Limb (tissue), 2 donors: ENCODE results near the gene MRPS6.

Experiments
- DNase-seq, 2 donors: peaks; one replicate each; pipeline ENCODE4 v3.0.0-alpha.2; 2016; ENCODE audit errors: extremely low spot score in 2 of 2

The MRPS6 gene

GRCh38 chr21:34179204-34179935 is 106.0 kb downstream of the MRPS6 start:
- no peak for DNase-seq

DNA sequence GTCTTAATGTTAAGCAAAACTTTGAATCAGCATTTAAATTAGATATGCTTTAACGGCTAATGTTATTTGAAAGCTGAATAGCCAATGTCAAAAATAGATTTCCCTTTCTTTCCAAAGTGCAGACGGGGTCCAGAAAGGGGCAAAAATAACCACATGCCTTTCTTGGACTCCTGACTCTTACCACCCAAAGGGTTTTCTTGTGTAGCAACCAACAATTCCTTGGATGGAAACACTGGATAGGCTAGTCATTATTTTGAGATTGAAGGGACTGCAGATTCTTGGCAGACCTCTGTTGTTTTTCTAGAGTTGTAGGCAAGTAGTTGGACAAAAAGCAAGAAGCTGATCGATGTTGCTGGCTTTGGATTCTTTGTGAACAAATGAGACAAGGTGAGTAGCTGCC is 107.0 kb downstream of the MRPS6 start:
- DNase-seq: no peak

- DNase-seq: no peak
Observed at GRCh38 chr21:34180826-34181359, 107.5 kb downstream of the MRPS6 start.

DNA sequence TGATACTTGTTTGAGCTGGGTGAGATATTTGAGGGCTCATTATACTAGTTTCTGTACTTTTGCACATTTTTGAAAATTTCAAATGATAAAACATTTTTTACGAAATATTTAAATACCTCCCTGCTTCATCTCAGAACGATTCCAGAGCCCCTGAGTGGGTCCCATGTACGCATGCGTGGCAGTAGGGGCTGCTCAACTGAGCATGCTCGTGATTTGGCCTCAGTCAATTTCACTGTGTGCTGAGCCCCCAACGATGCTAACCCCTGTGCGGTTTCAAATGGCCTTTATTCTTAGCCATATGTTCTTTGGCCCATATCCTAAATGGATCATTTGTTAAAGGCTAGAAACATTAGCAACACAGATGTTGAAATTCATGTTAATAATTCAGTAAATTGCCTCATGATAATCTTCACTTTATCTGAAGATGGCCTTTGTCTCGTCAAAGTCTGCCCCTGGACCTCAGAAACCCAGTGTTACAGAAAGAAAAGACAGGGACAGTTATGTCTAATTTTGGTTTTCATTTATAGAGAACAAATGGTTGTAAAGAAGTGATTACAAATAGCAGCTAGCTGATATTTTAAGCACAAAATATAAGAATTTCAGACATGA is 108.2 kb downstream of the MRPS6 start:
- DNase-seq: peak in 1 of 2 donors; percentile 58

DNA sequence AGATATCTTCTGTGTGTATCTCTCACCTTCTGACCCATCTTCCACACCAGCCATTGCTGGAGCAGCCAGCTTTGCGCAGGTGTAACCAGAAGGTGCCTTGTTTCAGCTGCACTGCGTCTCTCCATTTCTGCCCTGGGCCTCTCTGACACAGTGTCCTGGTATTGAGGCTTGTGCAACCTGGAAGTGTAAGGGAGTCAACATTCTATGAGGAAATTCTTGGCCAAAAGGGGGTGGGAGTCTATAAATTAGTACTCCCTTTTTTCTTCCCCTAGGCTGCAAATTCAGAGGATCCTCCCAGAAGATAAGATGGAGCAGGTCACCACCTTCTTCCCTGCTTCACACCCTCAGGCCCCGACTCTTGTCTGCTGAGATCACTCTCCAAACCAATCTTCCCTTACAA is 109.1 kb downstream of the MRPS6 start:
- no peak for DNase-seq

- no peak for DNase-seq
Observed at GRCh38 chr21:34183331-34183928, 110.1 kb downstream of the MRPS6 start.

GRCh38 chr21:34184232-34184631 is 110.9 kb downstream of the MRPS6 start:
- DNase-seq: no peak

DNA sequence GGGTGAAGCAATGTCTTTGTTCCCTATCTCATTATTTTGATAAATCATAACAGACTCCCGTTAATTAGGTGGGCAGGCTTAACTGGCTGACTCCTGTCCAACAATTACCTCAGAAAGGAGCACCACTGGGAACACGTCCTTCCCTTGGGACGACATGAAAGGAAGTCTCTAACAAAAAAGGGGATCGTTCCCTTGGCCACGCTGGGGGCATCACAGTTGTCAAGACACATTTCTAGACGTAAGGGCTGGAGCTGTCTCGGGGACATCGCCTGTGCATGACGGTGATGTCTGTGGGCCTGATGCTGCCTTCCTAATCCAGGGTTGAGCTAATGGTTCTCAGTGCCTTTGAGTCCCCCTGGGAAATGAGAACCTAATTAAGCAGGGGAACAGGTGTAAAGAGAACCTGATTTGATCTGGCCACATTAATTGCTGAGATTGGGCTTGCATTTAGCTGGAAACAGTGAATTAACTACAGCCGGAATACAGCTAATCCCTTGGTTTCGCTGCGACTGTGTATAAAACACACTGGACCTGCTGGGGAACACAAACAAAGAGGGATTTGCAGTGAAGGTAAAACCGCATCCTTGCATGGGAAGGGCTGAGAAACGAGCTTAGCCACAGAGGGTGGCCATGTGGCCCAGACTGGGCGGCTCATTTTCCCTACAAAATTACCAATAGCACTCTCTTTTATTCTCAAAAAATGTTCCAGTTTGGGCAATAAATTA is 111.8 kb downstream of the MRPS6 start:
- no peak for DNase-seq

DNA sequence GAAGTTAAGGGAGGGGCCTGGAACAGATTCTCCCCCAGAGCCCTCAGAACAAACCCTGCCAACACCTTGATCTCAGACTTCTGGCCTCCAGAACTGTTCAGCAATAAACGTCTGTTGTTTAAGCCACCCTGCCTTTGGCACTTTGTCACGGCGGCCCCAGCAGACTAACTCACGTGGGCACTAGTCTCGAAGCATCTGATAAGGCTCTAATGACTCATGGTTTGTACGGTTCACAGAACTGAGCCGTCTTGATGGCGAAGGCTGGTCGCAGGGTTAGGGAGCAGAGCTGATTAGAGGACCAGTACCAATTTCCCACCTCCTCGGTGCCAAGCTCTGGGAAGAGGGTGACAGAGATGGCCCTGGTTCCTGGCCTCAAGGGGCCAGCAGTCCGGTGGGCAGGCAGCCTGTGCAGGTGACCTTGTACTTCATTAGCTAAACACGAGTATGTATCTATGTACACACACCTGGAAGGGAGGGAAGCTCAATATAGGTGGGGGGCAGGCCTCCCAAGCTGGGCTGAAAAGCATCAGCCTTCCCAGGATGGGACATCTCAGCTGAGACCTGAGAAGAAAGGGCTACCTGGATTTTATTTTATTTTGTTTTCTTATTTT is 112.8 kb downstream of the MRPS6 start:
- no peak for DNase-seq

DNA sequence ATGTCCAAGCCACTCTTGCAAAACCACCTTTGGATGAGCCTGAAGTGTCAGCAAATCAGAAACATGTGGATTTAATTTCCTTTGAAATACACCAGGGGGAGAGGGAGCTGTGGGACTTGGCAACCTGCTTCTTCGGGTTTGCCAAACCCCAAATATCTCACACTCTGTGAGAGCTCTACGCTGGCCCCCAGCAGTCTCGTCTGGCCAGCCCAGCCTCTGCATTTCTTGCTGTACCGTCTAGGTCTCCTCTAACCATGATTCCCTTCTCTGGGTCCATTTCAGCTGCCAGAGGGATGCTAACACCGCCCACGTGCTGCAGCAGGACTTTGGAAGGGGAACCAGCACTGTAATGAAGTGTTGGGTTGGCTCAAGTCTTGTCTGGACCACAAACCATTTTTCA is 114.6 kb downstream of the MRPS6 start:
- peak in 1 of 2 donors; percentile 24 for DNase-seq

- DNase-seq: no peak
Observed at GRCh38 chr21:34189506-34189905, 116.1 kb downstream of the MRPS6 start.

- DNase-seq: no peak
Observed at GRCh38 chr21:34190576-34191321, 117.4 kb downstream of the MRPS6 start.

- no peak for DNase-seq
Observed at GRCh38 chr21:34191876-34192275, 118.5 kb downstream of the MRPS6 start.
